ENCODE results near the gene NTN5.

GRCh38 chr19:48629599-48630295 is 43.1 kb downstream of the NTN5 start:
- TF ChIP-seq POLR2A (IDR thresholded peaks at IDR 0.05) = no peak
- no peak for TF ChIP-seq CTCF (IDR thresholded peaks at IDR 0.05)
- TF ChIP-seq POLR2AphosphoS5 (IDR thresholded peaks at IDR 0.05) = no peak

Data from suprapubic skin (tissue), 4 donors.